GM12801 (cell line): ENCODE measurements around the gene NLRC5.

Source experiments
- CTCF ChIP-seq: IDR thresholded peaks from one replicate; pipeline ENCODE4 v1.5.1; 2011; ENCODE audit warnings: control low read depth; ENCODE audit not compliant: insufficient read length; ENCODE audit errors: extremely low read depth

NLRC5 gene

DNA sequence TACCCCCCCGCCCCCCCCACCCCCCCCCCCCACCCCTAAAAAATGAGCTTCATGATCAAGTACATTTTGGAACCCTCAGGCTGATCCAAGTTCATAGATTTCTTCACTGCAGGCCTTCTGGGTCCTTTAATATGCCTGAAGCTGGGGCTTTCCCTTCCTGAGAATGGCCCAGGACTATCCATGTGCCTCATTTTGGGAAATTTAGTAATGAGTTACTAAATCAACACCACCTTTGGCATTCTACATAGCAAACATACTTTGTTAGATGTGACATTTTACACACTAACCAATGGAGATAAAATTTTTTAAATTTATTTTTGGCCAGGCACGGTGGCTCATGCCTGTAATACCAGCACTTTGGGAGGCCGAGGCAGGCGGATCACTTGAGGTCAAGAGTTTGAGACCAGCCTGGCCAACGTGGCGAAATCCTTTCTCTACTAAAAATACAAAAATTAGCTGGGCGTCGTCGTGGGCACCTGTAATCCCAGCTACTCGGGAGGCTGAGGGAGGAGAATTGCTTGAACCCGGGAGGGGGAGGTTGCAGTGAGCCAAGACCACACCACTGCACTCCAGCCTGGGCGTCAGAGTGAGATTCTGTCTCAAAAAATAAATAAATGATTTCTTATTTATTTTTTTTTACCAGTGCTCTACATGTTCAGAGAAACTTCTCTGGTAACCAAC is 43.4 kb upstream of the NLRC5 start:
- no peak for TF ChIP-seq CTCF

DNA sequence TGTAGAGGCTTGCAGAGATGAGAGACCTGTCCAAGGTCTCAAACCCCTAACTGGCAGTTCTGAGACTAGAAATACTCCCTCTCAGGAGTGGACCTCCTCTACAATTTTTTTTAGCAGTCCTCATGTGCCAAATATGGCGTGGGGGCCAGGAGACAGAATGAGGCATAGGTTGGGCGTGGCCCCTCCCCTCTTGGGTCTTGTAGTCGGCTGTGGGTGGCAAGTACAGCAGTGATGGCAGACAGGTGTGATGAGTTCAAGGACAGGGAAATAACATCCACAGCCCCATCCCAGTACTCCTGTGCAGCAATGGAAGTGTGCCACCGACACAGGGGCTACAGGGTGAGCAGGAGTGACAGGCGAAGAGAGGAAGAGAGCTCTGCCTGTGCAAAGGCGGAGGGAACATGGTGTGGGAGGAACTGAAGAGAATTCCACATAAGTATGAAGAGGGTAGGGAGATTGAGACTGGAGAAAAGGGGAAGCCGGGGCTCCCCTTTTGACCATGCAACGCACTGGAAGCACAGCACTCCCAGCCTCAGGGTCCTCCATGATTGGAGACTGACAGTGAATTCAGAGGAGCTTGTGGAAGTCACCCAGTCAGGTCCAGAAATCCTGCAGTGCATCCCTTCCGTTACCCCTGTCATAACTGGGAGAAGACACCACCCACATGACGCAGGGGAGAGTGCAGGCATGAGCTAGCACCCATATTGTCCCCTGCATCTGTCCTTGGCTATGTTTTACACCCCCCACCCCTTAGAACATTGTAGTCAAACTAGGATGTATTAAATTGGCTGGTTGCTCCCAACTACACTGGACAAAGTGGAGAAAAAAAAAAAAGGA is 42.4 kb upstream of the NLRC5 start:
- no peak for TF ChIP-seq CTCF

- no peak for TF ChIP-seq CTCF
Observed at GRCh38 chr16:56947604-56947995, 41.8 kb upstream of the NLRC5 start.

GRCh38 chr16:56948234-56948633 is 41.1 kb upstream of the NLRC5 start:
- TF ChIP-seq CTCF: no peak

DNA sequence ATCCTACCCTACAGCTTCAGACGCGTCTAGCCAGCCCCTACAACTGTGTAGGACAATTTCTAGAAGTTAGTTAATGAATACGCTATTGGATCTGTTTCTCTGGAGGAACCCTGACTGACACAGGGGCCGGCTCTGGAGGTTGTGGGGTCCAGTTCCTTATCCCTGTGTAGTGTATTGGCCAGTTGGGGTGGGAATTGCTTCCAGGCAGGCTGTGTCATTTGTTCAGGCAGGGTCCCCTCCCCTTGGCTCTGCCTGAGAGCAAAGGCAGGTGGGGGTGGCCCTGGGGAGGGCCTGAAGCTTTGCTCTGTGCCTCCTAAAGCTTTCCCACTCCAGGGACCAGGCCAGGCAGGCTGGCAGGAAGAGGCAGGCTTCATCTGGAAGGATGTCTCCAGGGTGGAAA is 39.3 kb upstream of the NLRC5 start:
- no peak for TF ChIP-seq CTCF

DNA sequence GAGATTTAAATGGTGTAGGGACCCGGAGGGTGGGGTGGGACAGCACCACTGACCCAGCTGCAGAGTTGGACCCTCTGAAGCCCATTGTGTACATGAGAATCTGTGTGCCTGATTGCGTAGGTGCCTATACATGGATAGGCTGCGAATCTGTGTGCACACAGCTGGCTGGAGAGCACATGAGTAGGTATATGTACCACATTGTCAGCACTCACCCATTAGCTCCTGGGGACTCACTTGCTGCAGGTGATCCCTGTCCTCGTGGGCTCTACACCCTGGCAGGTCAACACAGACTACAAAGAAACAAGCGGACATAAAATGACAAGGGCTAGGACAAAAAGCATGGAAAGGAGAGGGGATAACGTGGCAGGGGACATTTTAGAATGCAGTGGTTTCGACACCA is 38.9 kb upstream of the NLRC5 start:
- no peak for TF ChIP-seq CTCF

GRCh38 chr16:56950881-56951771 is 38.2 kb upstream of the NLRC5 start:
- no peak for TF ChIP-seq CTCF
